GM23338 (cell line): ENCODE results near the gene TMA7B. TPM values are rescaled to one million over a fixed set of nuclear protein-coding genes. Genes with fewer than 3 reads are reported as not detected.

Source experiments
- ATAC-seq: fragments of 200-7000 bp; cut with Tn5 transposase; 3 replicates; pipeline ENCODE4 v1.9.1; 2020
- DNase-seq: peaks from one replicate; pipeline ENCODE4 v3.0.0-alpha.2; 2015; ENCODE audit warnings: low spot score
- H2AFZ ChIP-seq: fragments of 200-600 bp; sonication (generic); 2 replicates; pipeline ENCODE4 v1.8.0; 2016; ENCODE audit warnings: antibody characterized with exemption, mild to moderate bottlenecking, moderate library complexity
- H3F3A ChIP-seq: fragments of 200-600 bp; sonication (generic); replicated peaks from 2 replicates; pipeline ENCODE4 v1.8.0; 2017; ENCODE audit warnings: antibody characterized with exemption, mixed run types, low read depth
- H3K27ac ChIP-seq: fragments of 200-600 bp; sonication (generic); 2 replicates; pipeline ENCODE4 v1.6.1; 2016; ENCODE audit warnings: low read depth
- H3K27me3 ChIP-seq: fragments of 200-600 bp; sonication (generic); 2 replicates; pipeline ENCODE4 v1.8.0; 2016; ENCODE audit warnings: mild to moderate bottlenecking, mixed run types, moderate library complexity; ENCODE audit not compliant: insufficient read depth
- H3K36me3 ChIP-seq: fragments of 200-600 bp; sonication (generic); 2 replicates; pipeline ENCODE4 v1.8.0; 2016; ENCODE audit warnings: mild to moderate bottlenecking; ENCODE audit not compliant: insufficient read depth
- H3K4me1 ChIP-seq: fragments of 200-600 bp; sonication (generic); 2 replicates; pipeline ENCODE4 v1.8.0; 2016; ENCODE audit warnings: mild to moderate bottlenecking, moderate library complexity; ENCODE audit not compliant: insufficient read depth
- H3K4me2 ChIP-seq: fragments of 200-600 bp; sonication (generic); 2 replicates; pipeline ENCODE4 v1.7.1; 2017; ENCODE audit warnings: mixed run types
- H3K4me3 ChIP-seq: fragments of 200-600 bp; sonication (generic); 2 replicates; pipeline ENCODE4 v1.6.1; 2016; ENCODE audit warnings: mixed run types
- H3K79me2 ChIP-seq: fragments of 200-600 bp; sonication (generic); replicated peaks from 2 replicates; pipeline ENCODE4 v1.8.0; 2017; ENCODE audit warnings: mild to moderate bottlenecking; ENCODE audit not compliant: insufficient read depth
- H3K9me2 ChIP-seq: fragments of 200-600 bp; sonication (generic); 2 replicates; pipeline ENCODE4 v1.8.0; 2017; ENCODE audit not compliant: insufficient read depth
- H4K20me1 ChIP-seq: fragments of 200-600 bp; sonication (generic); replicated peaks from 2 replicates; pipeline ENCODE4 v1.8.0; 2017; ENCODE audit warnings: mild to moderate bottlenecking; ENCODE audit not compliant: insufficient read depth
- H3K27ac Mint-ChIP-seq: 2 replicates; pipeline ENCODE4 v1.8.0; 2020; ENCODE audit warnings: inconsistent platforms, mild to moderate bottlenecking, moderate library complexity, mixed read lengths
- H3K27me3 Mint-ChIP-seq: 3 replicates; pipeline ENCODE4 v1.8.0; 2022; ENCODE audit warnings: low read depth, mild to moderate bottlenecking, moderate library complexity, mixed read lengths, inconsistent platforms; ENCODE audit not compliant: insufficient read depth, poor library complexity
- H3K36me3 Mint-ChIP-seq: 3 replicates; pipeline ENCODE4 v1.8.0; 2021; ENCODE audit warnings: low read depth, mild to moderate bottlenecking, inconsistent platforms, moderate library complexity, mixed read lengths
- H3K4me1 Mint-ChIP-seq: 3 replicates; pipeline ENCODE4 v1.8.0; 2020; ENCODE audit warnings: mild to moderate bottlenecking, inconsistent platforms, mixed read lengths
- H3K4me3 Mint-ChIP-seq: 3 replicates; pipeline ENCODE4 v1.8.0; 2021; ENCODE audit warnings: moderate library complexity, mild to moderate bottlenecking, inconsistent platforms, mixed read lengths
- H3K9me3 Mint-ChIP-seq: 3 replicates; pipeline ENCODE4 v1.8.0; 2020; ENCODE audit warnings: moderate library complexity, mild to moderate bottlenecking, inconsistent platforms, mixed read lengths
- CREB1 ChIP-seq: fragments of 250-450 bp; sonication (Bioruptor Pico); IDR thresholded peaks from 2 replicates; pipeline ENCODE4 v1.5.0; 2020; ENCODE audit warnings: low read depth, mild to moderate bottlenecking, moderate library complexity
- CTCF ChIP-seq, 2 experiments: fragments of 200-600 bp in 1 of 2; sonication (generic) in 1 of 2; conservative IDR thresholded peaks; 2 replicates each; pipeline versions ENCODE4 v1.5.1 to v1.6.1; 2016 to 2017; ENCODE audit warnings: antibody characterized with exemption in 2 of 2, low read depth in 2 of 2, mild to moderate bottlenecking in 2 of 2, moderate library complexity in 1 of 2
- ETS1 ChIP-seq: IDR thresholded peaks from 2 replicates; pipeline ENCODE4 v1.6.1; 2016; ENCODE audit warnings: antibody characterized with exemption
- EZH2phosphoT487 ChIP-seq: fragments of 200-600 bp; sonication (generic); IDR thresholded peaks from one replicate; pipeline ENCODE4 v1.8.1; 2018; ENCODE audit warnings: antibody characterized with exemption; ENCODE audit not compliant: unreplicated experiment
- JUNB ChIP-seq: IDR thresholded peaks from one replicate; pipeline ENCODE4 v1.6.1; 2016; ENCODE audit warnings: antibody characterized with exemption; ENCODE audit not compliant: unreplicated experiment
- REST ChIP-seq: IDR thresholded peaks from one replicate; pipeline ENCODE4 v1.6.1; 2018; ENCODE audit warnings: antibody characterized with exemption; ENCODE audit not compliant: unreplicated experiment
- STAT1 ChIP-seq: IDR thresholded peaks from one replicate; pipeline ENCODE4 v1.6.1; 2016; ENCODE audit warnings: antibody characterized with exemption; ENCODE audit not compliant: unreplicated experiment
- ZNF114 ChIP-seq: fragments of 250-450 bp; sonication (Bioruptor Pico); IDR thresholded peaks from 2 replicates; pipeline ENCODE4 v1.5.0; 2020; ENCODE audit warnings: mild to moderate bottlenecking, moderate library complexity
- ZNF331 ChIP-seq: fragments of 250-450 bp; sonication (Bioruptor Pico); IDR thresholded peaks from 2 replicates; pipeline ENCODE4 v1.5.0; 2020; ENCODE audit warnings: low read depth, mild to moderate bottlenecking, moderate library complexity
- polyA plus RNA-seq: library from polyadenylated mRNA; unstranded; fragments of >200 nt; fragmentation: Nextera tagmentation; extraction: Ambion mirVana; gene quantifications from 2 replicates; pipeline ENCODE4 v1.2.1, GENCODE V29; 2016
- total RNA-seq: library from RNA; depleted of rRNA; stranded (reverse); fragments of >200 nt; shearing (Covaris generic); gene quantifications from 2 replicates; pipeline ENCODE4 v1.2.3, GENCODE V29; 2014

The TMA7B gene
- total and polyA plus RNA-seq, 2 experiments from 2014 or later, result not detected

- no peak for TF ChIP-seq ETS1
- TF ChIP-seq CREB1 (CRISPR knock-in tag), result no peak
These were observed 18.9 kb downstream of the TMA7B start (continued) for GRCh38 chr22:39979048-39979447.

GRCh38 chr22:39979458-39979857, 19.3 kb downstream of the TMA7B start:
- DNase-seq, result no peak
- TF ChIP-seq CTCF (conservative IDR thresholded peaks at IDR 0.05; ENCODE audit: low read depth in 2 of 2), result no peak
- TF ChIP-seq REST, result no peak
- TF ChIP-seq ETS1, result no peak
- TF ChIP-seq ZNF114 (CRISPR knock-in tag), result no peak
- Mint-ChIP-seq H3K36me3 (no peaks in the 10 kb centered on the region), H3K4me1 (no peaks in the 10 kb centered on the region), H3K27ac (no peak overlapping the region), H3K4me3 (no peak overlapping the region), H3K9me3 (no peaks in the 10 kb centered on the region), H3K27me3 (peaks cover 8% of the 10 kb centered on the region)
- no peaks in the 10 kb centered on the region for H3K9me2 ChIP-seq
- no peaks in the 10 kb centered on the region for H3K79me2 ChIP-seq
- H2AFZ ChIP-seq, result no peak overlapping the region
- H3K4me1 ChIP-seq, result no peaks in the 10 kb centered on the region
- H4K20me1 ChIP-seq, result no peaks in the 10 kb centered on the region
- H3K4me2 ChIP-seq, result no peak overlapping the region
- no peak overlapping the region for H3K4me3 ChIP-seq
- ATAC-seq, result no peak
- H3K27ac ChIP-seq, result no peak overlapping the region
- H3K36me3 ChIP-seq, result no peaks in the 10 kb centered on the region
- H3F3A ChIP-seq, result no peaks in the 10 kb centered on the region
- no peaks in the 10 kb centered on the region for H3K27me3 ChIP-seq

- Mint-ChIP-seq H3K9me3 (no peaks in the 10 kb centered on the region), H3K36me3 (no peaks in the 10 kb centered on the region), H3K4me1 (no peaks in the 10 kb centered on the region), H3K27ac (no peak overlapping the region), H3K4me3 (no peak overlapping the region), H3K27me3 (peaks cover 12% of the 10 kb centered on the region)
- no peak overlapping the region for H3K4me3 ChIP-seq
- H3K9me2 ChIP-seq, result no peaks in the 10 kb centered on the region
- no peak overlapping the region for H2AFZ ChIP-seq
- H3K4me1 ChIP-seq, result no peaks in the 10 kb centered on the region
- H3K79me2 ChIP-seq, result no peaks in the 10 kb centered on the region
- no peak overlapping the region for H3K4me2 ChIP-seq
- no peaks in the 10 kb centered on the region for H3K36me3 ChIP-seq
- H3F3A ChIP-seq, result no peaks in the 10 kb centered on the region
- H3K27me3 ChIP-seq, result no peaks in the 10 kb centered on the region
- H4K20me1 ChIP-seq, result no peaks in the 10 kb centered on the region
- DNase-seq (no peak), ATAC-seq (no peak)
- H3K27ac ChIP-seq, result no peak overlapping the region
- TF ChIP-seq ZNF114 (CRISPR knock-in tag) (no peak), ZNF331 (CRISPR knock-in tag) (no peak), REST (no peak), CREB1 (CRISPR knock-in tag) (no peak), EZH2phosphoT487 (no peak), STAT1 (no peak), ETS1 (no peak), JUNB (no peak)
These were observed 20.4 kb downstream of the TMA7B start for GRCh38 chr22:39980596-39980995.
